GM23338 (cell line): Measurements from ENCODE around the gene SHISA9. TPM values are rescaled to one million over a fixed set of nuclear protein-coding genes. Genes with fewer than 3 reads are reported as not detected.

Experiments used
- ATAC-seq: fragments of 200-7000 bp; cut with Tn5 transposase; 3 replicates; pipeline ENCODE4 v1.9.1; 2020
- DNase-seq: peaks from one replicate; pipeline ENCODE4 v3.0.0-alpha.2; 2015; ENCODE audit warnings: low spot score
- H2AFZ ChIP-seq: fragments of 200-600 bp; sonication (generic); 2 replicates; pipeline ENCODE4 v1.8.0; 2016; ENCODE audit warnings: antibody characterized with exemption, mild to moderate bottlenecking, moderate library complexity
- H3F3A ChIP-seq: fragments of 200-600 bp; sonication (generic); replicated peaks from 2 replicates; pipeline ENCODE4 v1.8.0; 2017; ENCODE audit warnings: antibody characterized with exemption, mixed run types, low read depth
- H3K27ac ChIP-seq: fragments of 200-600 bp; sonication (generic); 2 replicates; pipeline ENCODE4 v1.6.1; 2016; ENCODE audit warnings: low read depth
- H3K27me3 ChIP-seq: fragments of 200-600 bp; sonication (generic); 2 replicates; pipeline ENCODE4 v1.8.0; 2016; ENCODE audit warnings: mild to moderate bottlenecking, mixed run types, moderate library complexity; ENCODE audit not compliant: insufficient read depth
- H3K36me3 ChIP-seq: fragments of 200-600 bp; sonication (generic); 2 replicates; pipeline ENCODE4 v1.8.0; 2016; ENCODE audit warnings: mild to moderate bottlenecking; ENCODE audit not compliant: insufficient read depth
- H3K4me1 ChIP-seq: fragments of 200-600 bp; sonication (generic); 2 replicates; pipeline ENCODE4 v1.8.0; 2016; ENCODE audit warnings: mild to moderate bottlenecking, moderate library complexity; ENCODE audit not compliant: insufficient read depth
- H3K4me2 ChIP-seq: fragments of 200-600 bp; sonication (generic); 2 replicates; pipeline ENCODE4 v1.7.1; 2017; ENCODE audit warnings: mixed run types
- H3K4me3 ChIP-seq: fragments of 200-600 bp; sonication (generic); 2 replicates; pipeline ENCODE4 v1.6.1; 2016; ENCODE audit warnings: mixed run types
- H3K79me2 ChIP-seq: fragments of 200-600 bp; sonication (generic); replicated peaks from 2 replicates; pipeline ENCODE4 v1.8.0; 2017; ENCODE audit warnings: mild to moderate bottlenecking; ENCODE audit not compliant: insufficient read depth
- H3K9me2 ChIP-seq: fragments of 200-600 bp; sonication (generic); 2 replicates; pipeline ENCODE4 v1.8.0; 2017; ENCODE audit not compliant: insufficient read depth
- H4K20me1 ChIP-seq: fragments of 200-600 bp; sonication (generic); replicated peaks from 2 replicates; pipeline ENCODE4 v1.8.0; 2017; ENCODE audit warnings: mild to moderate bottlenecking; ENCODE audit not compliant: insufficient read depth
- H3K27ac Mint-ChIP-seq: 2 replicates; pipeline ENCODE4 v1.8.0; 2020; ENCODE audit warnings: inconsistent platforms, mild to moderate bottlenecking, moderate library complexity, mixed read lengths
- H3K27me3 Mint-ChIP-seq: 3 replicates; pipeline ENCODE4 v1.8.0; 2022; ENCODE audit warnings: low read depth, mild to moderate bottlenecking, moderate library complexity, mixed read lengths, inconsistent platforms; ENCODE audit not compliant: insufficient read depth, poor library complexity
- H3K36me3 Mint-ChIP-seq: 3 replicates; pipeline ENCODE4 v1.8.0; 2021; ENCODE audit warnings: low read depth, mild to moderate bottlenecking, inconsistent platforms, moderate library complexity, mixed read lengths
- H3K4me1 Mint-ChIP-seq: 3 replicates; pipeline ENCODE4 v1.8.0; 2020; ENCODE audit warnings: mild to moderate bottlenecking, inconsistent platforms, mixed read lengths
- H3K4me3 Mint-ChIP-seq: 3 replicates; pipeline ENCODE4 v1.8.0; 2021; ENCODE audit warnings: moderate library complexity, mild to moderate bottlenecking, inconsistent platforms, mixed read lengths
- H3K9me3 Mint-ChIP-seq: 3 replicates; pipeline ENCODE4 v1.8.0; 2020; ENCODE audit warnings: moderate library complexity, mild to moderate bottlenecking, inconsistent platforms, mixed read lengths
- CREB1 ChIP-seq: fragments of 250-450 bp; sonication (Bioruptor Pico); IDR thresholded peaks from 2 replicates; pipeline ENCODE4 v1.5.0; 2020; ENCODE audit warnings: low read depth, mild to moderate bottlenecking, moderate library complexity
- ETS1 ChIP-seq: IDR thresholded peaks from 2 replicates; pipeline ENCODE4 v1.6.1; 2016; ENCODE audit warnings: antibody characterized with exemption
- EZH2phosphoT487 ChIP-seq: fragments of 200-600 bp; sonication (generic); IDR thresholded peaks from one replicate; pipeline ENCODE4 v1.8.1; 2018; ENCODE audit warnings: antibody characterized with exemption; ENCODE audit not compliant: unreplicated experiment
- NANOG ChIP-seq: IDR thresholded peaks from 2 replicates; pipeline ENCODE4 v1.6.1; 2016; ENCODE audit warnings: antibody characterized with exemption, borderline replicate concordance
- POLR2AphosphoS5 ChIP-seq: IDR thresholded peaks from 2 replicates; pipeline ENCODE4 v1.6.1; 2016; ENCODE audit warnings: antibody characterized with exemption, low read depth
- ZNF114 ChIP-seq: fragments of 250-450 bp; sonication (Bioruptor Pico); IDR thresholded peaks from 2 replicates; pipeline ENCODE4 v1.5.0; 2020; ENCODE audit warnings: mild to moderate bottlenecking, moderate library complexity
- ZNF331 ChIP-seq: fragments of 250-450 bp; sonication (Bioruptor Pico); IDR thresholded peaks from 2 replicates; pipeline ENCODE4 v1.5.0; 2020; ENCODE audit warnings: low read depth, mild to moderate bottlenecking, moderate library complexity
- ZNF462 ChIP-seq: fragments of 250-450 bp; sonication (Bioruptor Pico); IDR thresholded peaks from 2 replicates; pipeline ENCODE4 v1.5.0; 2020; ENCODE audit warnings: mild to moderate bottlenecking, moderate library complexity
- polyA plus RNA-seq: library from polyadenylated mRNA; unstranded; fragments of >200 nt; fragmentation: Nextera tagmentation; extraction: Ambion mirVana; gene quantifications from 2 replicates; pipeline ENCODE4 v1.2.1, GENCODE V29; 2016
- total RNA-seq: library from RNA; depleted of rRNA; stranded (reverse); fragments of >200 nt; shearing (Covaris generic); gene quantifications from 2 replicates; pipeline ENCODE4 v1.2.3, GENCODE V29; 2014

The SHISA9 gene
- total and polyA plus RNA-seq, 2 experiments from 2014 or later: 10.4 to 45.6 TPM

DNA sequence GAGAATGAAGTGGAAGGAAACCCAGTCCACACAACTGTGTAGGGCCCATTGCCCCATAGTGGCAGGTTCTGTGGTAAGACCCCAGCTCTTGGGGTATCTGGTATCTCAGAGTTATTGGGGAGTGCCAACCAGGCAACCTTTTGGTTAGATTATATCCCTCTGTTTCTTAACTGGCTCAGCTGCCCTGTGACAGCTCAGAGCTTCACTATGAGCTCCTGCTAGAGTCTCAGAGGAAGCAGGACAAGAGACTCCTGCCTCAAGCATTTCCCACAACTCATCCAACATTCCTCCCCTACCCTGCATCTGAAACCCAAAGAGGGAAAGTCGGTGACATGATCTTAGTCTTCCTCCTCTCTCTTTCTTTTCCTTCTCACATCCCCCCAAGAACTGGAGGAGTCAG, 292.3 kb downstream of the SHISA9 start:
- Histone ChIP-seq H2AFZ (no peak overlapping the region), H3K9me2 (no peaks in the 10 kb centered on the region), H3F3A (no peaks in the 10 kb centered on the region), H3K79me2 (no peaks in the 10 kb centered on the region; the same call in 1 of the 2 replicates), H3K4me1 (peaks cover 10% of the 10 kb centered on the region; the same call in 1 of the 2 replicates), H3K4me3 (no peak overlapping the region), H3K27ac (no peak overlapping the region), H4K20me1 (no peaks in the 10 kb centered on the region), H3K4me2 (no peak overlapping the region), H3K36me3 (no peaks in the 10 kb centered on the region), H3K27me3 (no peaks in the 10 kb centered on the region)
- Mint-ChIP-seq H3K27ac (no peak overlapping the region), H3K27me3 (peaks cover 5% of the 10 kb centered on the region), H3K4me3 (no peak overlapping the region), H3K9me3 (no peaks in the 10 kb centered on the region), H3K36me3 (peaks cover 4% of the 10 kb centered on the region; the same call in 1 of the 3 replicates), H3K4me1 (peaks cover 9% of the 10 kb centered on the region)
- no peak for TF ChIP-seq POLR2AphosphoS5
- TF ChIP-seq CREB1 (CRISPR knock-in tag): no peak
- no peak for TF ChIP-seq EZH2phosphoT487
- no peak for TF ChIP-seq ETS1
- no peak for TF ChIP-seq ZNF331 (CRISPR knock-in tag)
- TF ChIP-seq ZNF462 (CRISPR knock-in tag): no peak
- TF ChIP-seq ZNF114 (CRISPR knock-in tag): no peak
- no peak for TF ChIP-seq NANOG
- ATAC-seq: no peak
- no peak for DNase-seq
